ENCODE results near the gene CACNB4.
A peak's percentile ranks its signal among the peaks of the same experiment; 100 is the strongest.
"Not testable (repeated sequence)": the region's sequence is repeated elsewhere in the genome, so short reads cannot be mapped to it uniquely, and the experiment has no call there.

CACNB4 gene

GRCh38 chr2:151905963-151906632 lies 192.7 kb downstream of the CACNB4 start:
- no peak for DNase-seq (ENCODE audit: low spot score)

DNA sequence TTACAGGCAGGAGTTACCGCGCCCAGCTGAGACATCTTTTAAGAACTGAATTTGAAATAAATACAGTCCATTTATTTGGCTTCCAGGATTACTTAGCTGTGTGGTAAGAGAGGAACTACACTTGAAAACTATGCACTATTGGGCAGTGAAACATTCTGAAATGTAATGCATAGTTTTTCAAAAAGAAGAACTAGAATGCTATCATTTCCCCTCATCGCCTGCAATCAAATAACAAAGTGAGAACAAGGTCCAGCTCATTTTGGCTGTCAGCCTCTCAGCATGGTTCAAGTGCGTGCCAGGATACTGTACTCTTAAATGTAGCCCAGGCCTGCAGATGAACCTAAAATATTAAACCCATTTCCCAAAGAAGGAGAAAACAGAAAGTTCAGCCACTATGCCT lies 194.0 kb downstream of the CACNB4 start:
- DNase-seq (ENCODE audit: low spot score): no peak

GRCh38 chr2:151904021-151904420 lies 194.8 kb downstream of the CACNB4 start:
- DNase-seq (ENCODE audit: low spot score): no peak

DNA sequence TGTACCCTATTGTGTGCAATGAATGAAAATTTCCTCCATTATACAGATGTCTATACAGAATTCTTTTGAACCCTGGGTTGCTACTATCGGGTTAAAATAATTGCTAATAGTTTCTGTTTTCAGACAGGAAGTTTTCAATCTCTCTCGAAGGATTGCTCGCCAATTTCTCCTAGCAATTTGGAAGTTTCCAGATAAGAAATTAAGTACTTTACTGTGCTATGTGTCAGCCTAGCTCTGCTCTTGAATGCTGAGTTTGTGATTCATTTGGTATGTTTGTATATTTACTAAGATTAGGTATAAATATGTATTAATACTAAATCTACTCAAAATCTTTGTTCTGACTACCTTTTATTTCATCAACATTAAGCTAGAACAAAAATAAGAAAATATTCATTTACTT lies 196.0 kb downstream of the CACNB4 start:
- no peak for DNase-seq (ENCODE audit: low spot score)

GRCh38 chr2:151900331-151900730 lies 198.5 kb downstream of the CACNB4 start:
- DNase-seq (ENCODE audit: low spot score): no peak

DNA sequence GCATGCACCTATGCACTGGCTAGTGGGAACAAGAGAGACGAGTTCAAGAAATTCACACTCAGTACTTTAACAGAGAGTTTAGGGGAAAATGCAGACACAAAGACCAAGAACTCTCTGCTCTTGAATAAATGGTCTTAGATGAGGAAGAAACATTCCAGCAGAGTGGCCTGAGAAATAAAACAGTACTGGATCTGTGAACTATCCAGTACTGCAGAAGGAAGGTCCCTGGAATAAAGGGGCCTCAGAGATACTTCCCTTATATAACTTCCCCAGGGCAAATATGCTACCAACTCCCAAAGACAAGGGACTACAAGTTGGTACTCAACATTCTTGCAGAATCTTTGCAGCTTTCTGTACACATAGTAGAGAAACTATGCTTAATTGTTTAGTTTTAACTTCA lies 199.7 kb downstream of the CACNB4 start:
- DNase-seq (ENCODE audit: low spot score): no peak

- peak; percentile 39 for DNase-seq (ENCODE audit: low spot score)
Measured at GRCh38 chr2:151891566-151892194, 207.2 kb downstream of the CACNB4 start.

DNA sequence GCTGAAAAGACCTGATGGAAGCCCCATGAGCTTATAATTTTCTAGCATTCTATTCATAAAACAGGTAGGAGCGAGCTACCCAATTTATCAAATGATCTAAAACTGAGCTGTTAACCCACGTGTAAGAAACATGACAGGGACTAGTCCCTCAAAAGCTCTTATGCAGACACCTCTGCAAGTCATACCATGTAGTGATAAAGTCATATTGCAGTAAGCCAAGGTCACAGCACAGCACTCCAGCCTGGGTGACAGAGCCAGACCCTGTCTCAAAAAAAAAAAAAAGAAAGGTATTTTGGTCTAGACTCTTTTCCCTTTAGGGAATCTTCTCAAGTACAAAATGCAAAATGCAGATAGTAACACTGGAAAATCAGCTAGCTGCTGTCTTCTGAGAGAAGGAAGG lies 211.7 kb downstream of the CACNB4 start:
- DNase-seq (ENCODE audit: low spot score): no peak

- DNase-seq (ENCODE audit: low spot score): no peak
Measured at GRCh38 chr2:151886241-151886640, 212.6 kb downstream of the CACNB4 start.

DNA sequence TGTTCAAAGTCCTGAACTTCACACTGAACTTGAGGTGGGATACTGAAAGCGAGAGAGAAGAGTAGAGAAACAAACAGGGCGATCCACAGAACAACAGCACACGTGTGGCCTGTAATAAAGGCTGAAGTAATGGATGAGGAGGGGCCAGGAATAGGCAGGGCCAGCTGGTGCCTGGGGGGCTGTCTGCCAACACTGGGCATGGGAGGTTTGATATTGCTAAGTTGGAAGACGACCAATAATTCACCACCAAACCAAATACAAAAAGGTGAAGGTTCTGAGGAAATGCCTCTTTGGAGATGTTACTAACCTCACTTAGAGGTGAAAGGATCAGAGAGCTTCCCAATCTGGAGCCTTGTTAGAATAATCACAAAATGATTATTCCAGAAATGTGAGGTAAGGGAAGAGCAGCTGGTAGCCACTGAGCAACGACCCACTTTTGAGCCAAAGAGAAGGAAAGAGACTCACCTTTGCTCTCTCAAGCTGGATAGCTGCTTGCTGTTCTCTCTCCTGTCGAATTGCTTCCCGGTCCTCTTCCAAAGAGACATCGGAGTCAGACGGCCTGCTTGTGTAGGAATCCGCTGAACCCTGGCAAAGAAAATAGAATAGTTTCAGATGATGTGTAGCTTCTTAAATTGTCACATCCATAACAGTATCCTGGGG lies 215.9 kb downstream of the CACNB4 start:
- DNase-seq (ENCODE audit: low spot score): no peak

DNA sequence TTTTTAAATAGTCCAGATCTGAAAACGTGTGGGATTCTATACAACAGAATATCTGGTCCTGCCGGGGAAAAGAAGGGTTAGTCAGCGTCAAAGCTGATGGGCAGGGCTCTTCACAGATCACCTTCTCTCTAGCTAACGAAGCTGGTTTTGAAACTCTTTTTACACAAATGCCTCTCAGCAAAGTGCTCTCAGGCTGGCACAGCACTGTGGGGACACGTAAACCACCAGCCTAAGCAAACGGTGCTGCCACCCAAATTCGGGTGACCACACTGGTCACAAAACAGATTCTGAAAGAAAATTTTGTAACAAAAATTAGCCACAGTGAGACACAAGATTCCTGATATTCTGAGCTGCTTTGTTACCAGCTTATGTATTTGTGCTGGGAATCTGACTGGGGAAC lies 217.5 kb downstream of the CACNB4 start:
- DNase-seq (ENCODE audit: low spot score): no peak

- no peak for DNase-seq (ENCODE audit: low spot score)
Measured at GRCh38 chr2:151880586-151880985, 218.3 kb downstream of the CACNB4 start.

DNA sequence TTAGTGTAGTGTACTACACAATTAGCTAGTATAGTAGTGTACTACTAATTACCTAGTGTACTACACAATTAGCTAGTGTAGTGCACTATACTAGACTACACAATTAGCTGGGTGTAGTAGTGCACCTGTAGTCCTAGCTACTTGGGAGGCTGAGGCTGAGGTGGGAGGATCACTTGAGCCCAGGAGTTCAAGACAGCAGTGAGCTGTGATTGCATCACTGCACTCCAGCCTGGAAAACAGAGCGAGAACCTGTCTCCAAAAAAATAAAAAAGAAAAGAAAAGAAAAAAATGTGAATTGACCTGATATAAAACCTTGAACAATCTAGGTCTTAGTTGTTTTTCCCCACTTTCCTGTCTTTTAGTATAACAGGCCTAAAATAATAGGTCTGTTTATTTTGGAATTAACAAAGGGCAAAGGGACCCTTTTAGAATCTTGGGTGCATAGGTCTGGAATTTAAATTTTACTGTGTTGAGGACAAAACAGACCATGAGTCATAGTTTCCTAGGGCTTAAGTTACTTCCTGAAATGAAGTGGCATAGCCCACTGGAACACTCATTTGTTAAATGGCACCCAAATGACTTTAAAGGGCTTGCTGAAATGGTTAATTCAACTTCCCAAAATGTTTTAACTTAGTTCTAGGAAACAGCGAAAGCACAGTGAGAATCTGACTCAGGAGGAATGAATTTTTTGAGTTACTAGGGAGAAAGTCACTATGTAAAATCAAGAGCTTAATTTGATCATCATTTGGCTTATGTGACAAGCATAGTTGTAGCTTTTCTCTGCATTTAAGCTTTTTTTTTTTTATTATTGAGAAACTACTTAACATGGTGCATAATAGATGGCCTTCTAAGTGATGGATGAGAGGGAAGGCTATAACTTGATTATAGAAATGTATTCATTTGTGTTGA lies 219.9 kb downstream of the CACNB4 start:
- no peak for DNase-seq (ENCODE audit: low spot score)

- DNase-seq (ENCODE audit: low spot score): no peak
Measured at GRCh38 chr2:151878204-151878603, 220.6 kb downstream of the CACNB4 start.

GRCh38 chr2:151875631-151876030 lies 223.2 kb downstream of the CACNB4 start:
- not testable (repeated sequence) for DNase-seq (ENCODE audit: low spot score)

DNA sequence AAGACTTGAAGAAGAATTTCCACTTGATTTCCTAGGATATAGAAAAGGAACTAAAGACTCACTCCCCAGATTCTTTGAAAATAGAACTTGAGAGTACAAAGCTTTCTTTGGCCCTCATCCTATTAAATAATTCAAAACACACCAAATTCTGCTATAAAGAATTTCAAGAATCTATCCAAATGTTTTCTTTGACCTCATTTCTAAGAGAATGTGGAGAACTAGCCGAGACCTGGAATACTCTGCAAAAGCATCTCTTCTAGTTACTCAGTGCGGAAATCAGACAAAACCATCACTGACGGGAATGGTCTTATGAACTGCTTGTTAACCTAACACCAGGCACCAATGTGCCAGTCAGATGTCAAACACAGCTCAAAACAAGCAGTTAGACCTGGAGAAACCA lies 226.4 kb downstream of the CACNB4 start:
- DNase-seq (ENCODE audit: low spot score): no peak

DNA sequence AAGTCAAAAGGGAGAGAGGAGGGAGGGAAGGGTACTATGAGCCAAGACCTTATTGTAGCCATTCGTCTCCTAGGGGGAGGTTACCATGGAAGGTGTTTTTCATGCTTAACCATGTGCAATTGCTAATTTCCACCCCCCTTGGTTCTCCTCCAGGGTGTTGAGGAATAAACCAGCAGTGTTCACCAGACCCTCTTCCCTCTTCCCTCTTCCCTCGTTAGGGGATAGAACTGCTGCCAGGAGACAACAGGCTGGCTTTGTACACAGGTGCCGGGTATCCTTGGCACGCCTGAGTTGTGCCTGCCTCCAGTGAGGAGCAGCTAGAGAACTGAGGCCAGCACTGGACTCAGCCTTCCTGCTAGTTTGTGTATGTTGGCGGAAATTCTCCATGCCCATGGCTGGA lies 229.6 kb downstream of the CACNB4 start:
- no peak for DNase-seq (ENCODE audit: low spot score)

GRCh38 chr2:151862700-151863099 lies 236.1 kb downstream of the CACNB4 start:
- no peak for DNase-seq (ENCODE audit: low spot score)

- DNase-seq (ENCODE audit: low spot score): no peak
Measured at GRCh38 chr2:151861174-151861573, 237.7 kb downstream of the CACNB4 start.

GRCh38 chr2:151860613-151861146 lies 238.2 kb downstream of the CACNB4 start:
- DNase-seq (ENCODE audit: low spot score): no peak

- DNase-seq (ENCODE audit: low spot score): no peak
Measured at GRCh38 chr2:151860210-151860609, 238.6 kb downstream of the CACNB4 start.

GRCh38 chr2:151857650-151858049 lies 241.2 kb downstream of the CACNB4 start:
- no peak for DNase-seq (ENCODE audit: low spot score)
